GM19468 (cell line): ENCODE results near the gene WBP1L.
"Not testable (repeated sequence)": the region's sequence is repeated elsewhere in the genome, so short reads cannot be mapped to it uniquely, and the experiment has no call there.

ENCODE experiments used
- ATAC-seq: cut with Tn5 transposase; IDR thresholded peaks from one replicate; pipeline ENCODE4 v1.9.1; 2021; ENCODE audit warnings: mild to moderate bottlenecking, moderate library complexity, moderate number of reproducible peaks; ENCODE audit not compliant: unreplicated experiment; ENCODE audit errors: extremely low read depth

The WBP1L gene

DNA sequence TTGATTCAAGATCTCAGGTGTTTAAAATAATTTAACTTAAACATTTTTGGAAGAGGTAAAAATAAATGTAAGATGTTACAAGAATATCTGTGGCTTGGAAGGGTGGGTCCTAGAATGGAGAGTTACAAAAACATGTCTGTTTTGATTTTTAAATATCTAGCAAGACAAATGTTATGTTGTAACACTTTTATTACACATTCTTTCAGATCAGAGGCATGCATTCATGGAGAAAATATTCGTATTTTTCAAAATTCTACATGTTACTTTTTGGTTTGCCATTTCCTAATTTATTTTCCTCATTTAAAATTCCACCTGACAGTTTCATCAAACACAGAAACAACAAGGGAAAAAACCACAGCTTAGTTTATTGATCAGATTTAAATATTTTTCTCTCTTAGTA, 10.0 kb downstream of the WBP1L start:
- no peak for ATAC-seq

- ATAC-seq: no peak
Measured at GRCh38 chr10:102757323-102757722, 13.6 kb downstream of the WBP1L start.

- no peak for ATAC-seq
Measured at GRCh38 chr10:102758240-102758932, 14.6 kb downstream of the WBP1L start.

- not testable (repeated sequence) for ATAC-seq
Measured at GRCh38 chr10:102758933-102759262, 15.2 kb downstream of the WBP1L start.

DNA sequence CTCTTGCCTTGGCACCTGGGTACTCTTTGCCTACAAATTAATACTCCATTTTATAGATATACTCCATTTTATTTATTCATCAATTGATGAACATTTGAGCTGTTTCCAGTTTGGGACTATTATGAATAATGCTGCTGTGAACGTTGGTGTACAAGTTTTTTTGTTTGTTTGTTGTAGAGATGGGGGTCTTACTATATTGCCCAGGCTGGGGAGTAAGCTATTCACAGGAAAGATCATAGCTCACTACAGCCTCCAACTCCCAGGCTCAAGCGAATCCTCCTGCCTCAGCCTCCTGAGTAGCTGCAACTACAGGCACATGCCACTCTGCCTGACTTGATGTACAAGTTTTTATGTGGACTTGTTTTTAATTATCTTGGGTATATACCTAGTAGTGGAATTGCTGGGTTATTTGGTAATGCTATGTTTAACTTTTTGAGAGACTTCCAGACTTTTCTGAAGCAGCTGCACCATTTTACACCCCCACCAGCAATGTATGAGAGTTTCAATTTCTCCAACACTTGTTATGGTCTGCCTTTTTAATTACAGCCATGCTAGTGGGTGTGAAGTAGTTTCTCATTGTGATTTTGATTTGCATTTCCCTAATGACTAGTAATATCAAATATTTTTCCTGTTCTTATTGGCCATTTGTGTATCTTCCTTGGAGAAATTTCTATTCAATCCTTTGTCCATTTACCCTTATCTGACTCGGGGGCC, 15.9 kb downstream of the WBP1L start:
- no peak for ATAC-seq

- no peak for ATAC-seq
Measured at GRCh38 chr10:102761981-102762380, 18.2 kb downstream of the WBP1L start.

DNA sequence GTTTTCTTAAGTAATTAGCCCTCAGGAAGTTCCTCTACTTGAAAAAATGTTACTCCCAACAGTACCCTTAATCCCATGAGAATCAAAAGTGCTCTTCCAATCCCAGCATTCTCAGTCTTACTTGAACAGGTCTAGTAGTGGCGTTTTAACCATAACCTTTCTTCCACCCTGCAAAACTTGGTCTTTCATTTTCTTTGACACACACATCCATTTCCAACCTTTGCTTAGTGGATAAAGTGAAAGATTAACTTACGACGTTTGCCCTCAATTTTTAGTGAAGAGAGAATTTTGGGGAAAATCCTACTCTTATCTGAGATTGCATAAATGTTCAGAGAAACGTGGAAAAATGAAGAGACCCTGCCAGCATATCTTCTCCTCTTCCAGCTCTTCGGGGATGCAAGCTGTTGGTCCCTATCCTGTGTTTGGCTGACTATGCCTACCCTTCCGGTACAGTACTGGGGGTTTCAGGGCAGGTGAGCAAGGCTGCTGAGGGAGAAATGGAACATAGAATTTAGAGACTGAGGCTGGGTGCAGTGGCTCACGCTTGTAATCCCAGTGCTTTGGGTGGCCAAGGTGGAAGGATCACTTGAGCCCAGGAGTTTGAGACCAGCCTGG, 18.8 kb downstream of the WBP1L start:
- no peak for ATAC-seq

- no peak for ATAC-seq
Measured at GRCh38 chr10:102763037-102763607, 19.4 kb downstream of the WBP1L start.

GRCh38 chr10:102764470-102765161, 20.9 kb downstream of the WBP1L start:
- no peak for ATAC-seq

DNA sequence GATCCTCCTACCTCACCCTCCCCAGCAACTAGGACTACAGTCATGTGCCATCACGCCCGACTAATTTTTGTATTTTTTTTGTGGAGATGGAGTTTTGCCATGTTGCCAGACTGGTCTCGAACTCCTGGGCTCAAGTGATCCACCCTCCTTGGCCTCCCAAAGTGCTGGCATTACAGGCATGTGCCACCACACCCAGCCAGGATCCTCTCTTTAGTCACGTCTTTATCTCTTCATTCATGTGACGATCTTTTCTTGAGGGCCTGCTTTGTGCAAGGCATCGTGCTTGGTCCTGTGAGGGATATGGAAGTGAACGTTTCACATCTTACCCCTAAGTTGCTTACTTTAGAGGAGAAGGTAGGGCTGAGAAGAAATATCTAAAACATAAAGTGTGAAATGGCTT, 21.6 kb downstream of the WBP1L start:
- no peak for ATAC-seq

GRCh38 chr10:102767428-102768160, 23.8 kb downstream of the WBP1L start:
- no peak for ATAC-seq

DNA sequence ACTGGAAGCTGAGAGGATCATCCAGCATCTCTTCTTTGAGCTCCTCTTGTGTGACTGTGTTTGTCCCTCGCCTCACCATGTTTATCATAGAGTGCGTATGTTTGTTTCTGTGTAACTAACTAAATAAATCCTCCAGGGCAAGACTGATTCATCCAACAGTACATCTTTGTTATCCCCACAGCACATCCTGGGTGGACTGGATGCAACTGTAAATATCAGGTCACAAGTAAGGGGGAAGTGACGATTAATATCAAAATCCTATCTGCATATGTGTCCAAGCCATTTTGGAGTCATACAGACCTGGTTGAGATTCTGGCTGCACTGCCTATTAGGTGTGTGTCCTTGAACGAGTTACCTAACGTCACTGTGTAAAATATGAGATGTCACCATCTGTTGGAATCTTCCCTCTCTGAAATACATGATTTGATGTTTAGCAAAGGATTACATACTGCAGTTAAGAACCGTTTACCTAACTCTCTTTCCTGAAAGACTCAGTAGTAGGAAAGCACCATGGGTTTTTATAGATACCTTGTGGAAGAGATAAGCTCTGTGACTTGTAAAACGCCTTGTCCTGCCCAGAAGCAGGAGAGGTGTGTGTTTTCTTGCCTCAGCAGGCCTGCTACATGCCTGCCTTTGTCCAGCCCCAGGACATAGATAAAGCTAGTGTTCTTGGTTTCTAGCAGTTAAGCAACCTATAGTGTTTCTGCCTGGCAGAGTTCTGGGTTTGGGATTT, 25.8 kb downstream of the WBP1L start:
- no peak for ATAC-seq

- ATAC-seq: no peak
Measured at GRCh38 chr10:102770108-102770482, 26.3 kb downstream of the WBP1L start.

- no peak for ATAC-seq
Measured at GRCh38 chr10:102770792-102771191, 27.0 kb downstream of the WBP1L start.

DNA sequence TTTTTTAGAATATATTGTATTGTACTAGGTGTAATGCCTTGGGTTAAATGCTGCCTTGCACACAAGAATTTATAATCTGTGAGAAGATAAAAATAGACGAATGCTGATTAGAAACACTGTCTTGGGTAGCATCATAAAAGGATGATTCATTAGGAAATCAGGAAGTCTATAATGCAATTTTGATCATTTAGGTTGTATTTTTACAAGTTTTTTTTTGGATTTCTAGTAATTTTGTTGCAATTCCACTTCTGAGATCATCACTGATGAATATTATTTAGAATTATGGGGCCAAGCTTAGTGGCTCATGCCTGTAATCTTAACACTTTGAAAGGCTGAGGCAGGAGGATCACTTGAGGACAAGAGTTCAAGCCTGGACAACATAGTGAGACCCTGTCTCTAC, 29.6 kb downstream of the WBP1L start:
- ATAC-seq: no peak

GRCh38 chr10:102773986-102774385, 30.2 kb downstream of the WBP1L start:
- ATAC-seq: no peak

GRCh38 chr10:102775201-102775934, 31.6 kb downstream of the WBP1L start:
- ATAC-seq: no peak

- ATAC-seq: no peak
Measured at GRCh38 chr10:102775935-102776669, 32.4 kb downstream of the WBP1L start.
